GM21529 (cell line): ENCODE measurements around the gene SLC35F1.

Experiments
- ATAC-seq: cut with Tn5 transposase; IDR thresholded peaks from one replicate; pipeline ENCODE4 v1.9.1; 2021; ENCODE audit not compliant: unreplicated experiment

SLC35F1 gene

GRCh38 chr6:118103381-118104146, 196.5 kb downstream of the SLC35F1 start:
- ATAC-seq = no peak

GRCh38 chr6:118122161-118122725, 215.2 kb downstream of the SLC35F1 start:
- ATAC-seq = no peak

GRCh38 chr6:118122801-118123200, 215.7 kb downstream of the SLC35F1 start:
- ATAC-seq = peak; percentile 76

- ATAC-seq = no peak
Observed at GRCh38 chr6:118123503-118124037, 216.5 kb downstream of the SLC35F1 start.

- no peak for ATAC-seq
Observed at GRCh38 chr6:118124851-118125250, 217.8 kb downstream of the SLC35F1 start.

GRCh38 chr6:118128755-118129154, 221.7 kb downstream of the SLC35F1 start:
- no peak for ATAC-seq

- ATAC-seq = no peak
Observed at GRCh38 chr6:118134206-118134605, 227.1 kb downstream of the SLC35F1 start.

- ATAC-seq = no peak
Observed at GRCh38 chr6:118134736-118135135, 227.7 kb downstream of the SLC35F1 start.

GRCh38 chr6:118135371-118135770, 228.3 kb downstream of the SLC35F1 start:
- ATAC-seq = no peak

GRCh38 chr6:118141211-118141610, 234.1 kb downstream of the SLC35F1 start:
- ATAC-seq = no peak

- no peak for ATAC-seq
Observed at GRCh38 chr6:118146584-118146983, 239.5 kb downstream of the SLC35F1 start.

GRCh38 chr6:118147511-118147910, 240.4 kb downstream of the SLC35F1 start:
- ATAC-seq = no peak

GRCh38 chr6:118148561-118148960, 241.5 kb downstream of the SLC35F1 start:
- no peak for ATAC-seq

GRCh38 chr6:118152524-118152923, 245.5 kb downstream of the SLC35F1 start:
- no peak for ATAC-seq

- ATAC-seq = no peak
Observed at GRCh38 chr6:118161343-118161742, 254.3 kb downstream of the SLC35F1 start.

GRCh38 chr6:118163542-118163941, 256.5 kb downstream of the SLC35F1 start:
- ATAC-seq = no peak

- no peak for ATAC-seq
Observed at GRCh38 chr6:118165500-118165899, 258.4 kb downstream of the SLC35F1 start.

- no peak for ATAC-seq
Observed at GRCh38 chr6:118168421-118168820, 261.4 kb downstream of the SLC35F1 start.

GRCh38 chr6:118171852-118172251, 264.8 kb downstream of the SLC35F1 start:
- ATAC-seq = no peak

GRCh38 chr6:118174071-118174470, 267.0 kb downstream of the SLC35F1 start:
- ATAC-seq = no peak

- no peak for ATAC-seq
Observed at GRCh38 chr6:118177720-118178119, 270.7 kb downstream of the SLC35F1 start.

- ATAC-seq = no peak
Observed at GRCh38 chr6:118179048-118179447, 272.0 kb downstream of the SLC35F1 start.
